HG02981 (cell line): ENCODE measurements around the gene PPA2.

ENCODE experiments used
- ATAC-seq: cut with Tn5 transposase; IDR thresholded peaks from one replicate; pipeline ENCODE4 v1.9.1; 2021; ENCODE audit warnings: mild to moderate bottlenecking, moderate library complexity; ENCODE audit not compliant: unreplicated experiment

Gene PPA2

DNA sequence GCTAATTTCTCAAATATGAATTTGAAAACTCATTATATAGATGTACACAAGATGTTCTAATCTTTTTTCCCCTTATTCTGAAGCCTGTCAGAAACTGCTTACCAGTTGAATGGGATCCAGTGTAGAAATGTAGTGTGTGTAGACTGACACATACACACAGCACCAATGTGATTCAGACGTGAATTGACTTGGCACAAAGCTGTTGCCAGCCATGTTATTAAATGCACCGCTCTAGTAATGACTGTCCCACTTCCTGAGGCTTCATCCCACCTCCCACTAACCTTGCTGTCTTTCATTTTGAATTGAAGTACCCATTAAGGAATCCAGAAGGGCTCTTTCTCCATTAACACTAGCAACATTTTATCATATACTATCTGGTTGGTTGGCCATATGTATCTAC lies 146.6 kb downstream of the PPA2 start:
- ATAC-seq: no peak
